HG03558 (cell line): ENCODE results near the gene CHKB.

ENCODE experiments used
- ATAC-seq: cut with Tn5 transposase; IDR thresholded peaks from one replicate; pipeline ENCODE4 v1.9.1; 2021; ENCODE audit warnings: moderate number of reproducible peaks; ENCODE audit not compliant: unreplicated experiment; ENCODE audit errors: extremely low read depth

Gene CHKB

GRCh38 chr22:50600967-50601668, 18.5 kb upstream of the CHKB start:
- ATAC-seq: no peak

GRCh38 chr22:50600538-50600937, 17.9 kb upstream of the CHKB start, which contains the start of gene MAPK8IP2:
Gene MAPK8IP2, plus strand, starts transcription at chr22:50600793. Its CDS starts 26 bp downstream, at chr22:50600819.
- ATAC-seq: no peak

- ATAC-seq: no peak
Measured at GRCh38 chr22:50599816-50600455, 17.3 kb upstream of the CHKB start.

- ATAC-seq: no peak
Measured at GRCh38 chr22:50597097-50597496, 14.4 kb upstream of the CHKB start.

GRCh38 chr22:50595189-50595588, 12.5 kb upstream of the CHKB start:
- no peak for ATAC-seq

- ATAC-seq: no peak
Measured at GRCh38 chr22:50587407-50587806, 4.8 kb upstream of the CHKB start.

GRCh38 chr22:50586416-50586815, 3.8 kb upstream of the CHKB start:
- no peak for ATAC-seq

- no peak for ATAC-seq
Measured at GRCh38 chr22:50585781-50586180, 3.1 kb upstream of the CHKB start.

- no peak for ATAC-seq
Measured at GRCh38 chr22:50585238-50585637, 2.6 kb upstream of the CHKB start.

- ATAC-seq: no peak
Measured at GRCh38 chr22:50584106-50585096, 1.8 kb upstream of the CHKB start.

GRCh38 chr22:50583294-50583861, 729 bp upstream of the CHKB start:
- ATAC-seq: no peak

GRCh38 chr22:50581950-50582492, 628 bp downstream of the CHKB start:
- no peak for ATAC-seq

GRCh38 chr22:50581031-50581949, 1.4 kb downstream of the CHKB start:
- ATAC-seq: no peak

- ATAC-seq: no peak
Measured at GRCh38 chr22:50579752-50580151, 2.9 kb downstream of the CHKB start.

- ATAC-seq: no peak
Measured at GRCh38 chr22:50578776-50579310, 3.8 kb downstream of the CHKB start.

- no peak for ATAC-seq
Measured at GRCh38 chr22:50577987-50578775, 4.5 kb downstream of the CHKB start, which contains the start of gene CPT1B. Gene CPT1B, minus strand, starts transcription at chr22:50578427. Its CDS starts 512 bp downstream, at chr22:50577915.

GRCh38 chr22:50577697-50577986, 5.0 kb downstream of the CHKB start:
- no peak for ATAC-seq
